ENCODE results near the gene ECHS1.

- TF ChIP-seq, protein P1, sequence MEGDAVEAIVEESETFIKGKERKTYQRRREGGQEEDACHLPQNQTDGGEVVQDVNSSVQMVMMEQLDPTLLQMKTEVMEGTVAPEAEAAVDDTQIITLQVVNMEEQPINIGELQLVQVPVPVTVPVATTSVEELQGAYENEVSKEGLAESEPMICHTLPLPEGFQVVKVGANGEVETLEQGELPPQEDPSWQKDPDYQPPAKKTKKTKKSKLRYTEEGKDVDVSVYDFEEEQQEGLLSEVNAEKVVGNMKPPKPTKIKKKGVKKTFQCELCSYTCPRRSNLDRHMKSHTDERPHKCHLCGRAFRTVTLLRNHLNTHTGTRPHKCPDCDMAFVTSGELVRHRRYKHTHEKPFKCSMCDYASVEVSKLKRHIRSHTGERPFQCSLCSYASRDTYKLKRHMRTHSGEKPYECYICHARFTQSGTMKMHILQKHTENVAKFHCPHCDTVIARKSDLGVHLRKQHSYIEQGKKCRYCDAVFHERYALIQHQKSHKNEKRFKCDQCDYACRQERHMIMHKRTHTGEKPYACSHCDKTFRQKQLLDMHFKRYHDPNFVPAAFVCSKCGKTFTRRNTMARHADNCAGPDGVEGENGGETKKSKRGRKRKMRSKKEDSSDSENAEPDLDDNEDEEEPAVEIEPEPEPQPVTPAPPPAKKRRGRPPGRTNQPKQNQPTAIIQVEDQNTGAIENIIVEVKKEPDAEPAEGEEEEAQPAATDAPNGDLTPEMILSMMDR (IDR thresholded peaks at IDR 0.05): no peak
- no peak for TF ChIP-seq EZH2 (IDR thresholded peaks at IDR 0.05)
Measured at GRCh38 chr10:133373174-133374090, at the start of gene ECHS1.
